ENCODE measurements around the gene LGI1. TPM values are rescaled to one million over a fixed set of nuclear protein-coding genes. Genes with fewer than 3 reads are reported as not detected.

Gene LGI1
- total and polyA plus RNA-seq, 2 donors = 1.8 to 11.2 TPM

DNA sequence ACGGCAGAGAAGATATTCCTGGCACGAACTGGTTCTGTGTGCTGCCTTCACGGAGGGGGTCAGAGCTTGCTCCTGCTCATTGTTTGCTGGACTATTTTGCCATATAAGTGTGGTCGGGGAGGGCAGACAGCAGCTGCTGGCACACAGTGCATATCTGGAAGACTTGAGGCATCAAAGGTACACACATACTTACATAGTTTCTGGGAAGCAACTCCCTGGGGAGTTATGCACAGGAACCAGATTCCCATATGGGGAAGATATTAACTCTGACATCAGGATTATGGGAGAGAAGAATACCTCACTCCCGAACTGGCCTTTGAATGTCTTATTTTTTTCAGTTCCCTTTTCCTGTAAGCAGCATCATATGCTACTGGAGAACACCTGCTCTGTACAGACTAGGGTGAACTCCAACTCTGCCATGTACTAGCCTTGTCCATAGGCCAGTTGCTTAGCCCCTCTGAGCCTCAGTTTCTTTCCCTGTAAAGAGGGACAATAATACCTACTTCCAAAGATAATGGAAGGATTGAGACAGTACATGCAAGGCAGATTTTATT, 41.5 kb downstream of the LGI1 start:
- DNase-seq (ENCODE audit: extremely low spot score) = no peak
- Histone ChIP-seq H3K4me3 (ENCODE audit: low read depth, low read length) (no peak overlapping the region), H3K4me1 (ENCODE audit: insufficient read depth) (no peaks in the 10 kb centered on the region), H3K36me3 (ENCODE audit: insufficient read depth) (no peaks in the 10 kb centered on the region), H3K27ac (ENCODE audit: low read depth) (no peak overlapping the region)
- 32% methylated on average over 5 of the region's 5 CpGs for WGBS

DNA sequence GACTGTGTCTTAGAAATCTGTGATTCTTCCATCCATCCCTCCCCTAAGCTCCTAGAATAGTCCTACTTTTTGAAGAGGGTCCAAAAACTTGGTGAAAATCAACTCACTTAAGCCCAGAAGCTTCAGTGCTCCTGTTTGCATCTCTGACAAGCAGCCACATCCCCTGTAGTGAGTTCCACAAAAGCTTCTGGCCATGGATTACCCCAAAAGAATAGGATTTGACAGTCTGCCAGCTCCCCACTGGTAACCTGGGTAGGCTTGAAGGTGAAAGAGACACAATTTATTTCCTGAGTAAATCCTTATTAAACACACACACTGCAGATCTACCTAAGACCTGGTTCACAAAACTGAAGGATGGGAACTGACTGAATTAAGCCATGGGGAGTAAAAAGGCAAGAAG, 46.5 kb downstream of the LGI1 start:
- Histone ChIP-seq H3K36me3 (ENCODE audit: insufficient read depth) (no peaks in the 10 kb centered on the region), H3K27ac (ENCODE audit: low read depth) (no peak overlapping the region), H3K4me3 (ENCODE audit: low read depth, low read length) (no peak overlapping the region), H3K4me1 (ENCODE audit: insufficient read depth) (no peaks in the 10 kb centered on the region)
- no peak for DNase-seq (ENCODE audit: extremely low spot score)

DNA sequence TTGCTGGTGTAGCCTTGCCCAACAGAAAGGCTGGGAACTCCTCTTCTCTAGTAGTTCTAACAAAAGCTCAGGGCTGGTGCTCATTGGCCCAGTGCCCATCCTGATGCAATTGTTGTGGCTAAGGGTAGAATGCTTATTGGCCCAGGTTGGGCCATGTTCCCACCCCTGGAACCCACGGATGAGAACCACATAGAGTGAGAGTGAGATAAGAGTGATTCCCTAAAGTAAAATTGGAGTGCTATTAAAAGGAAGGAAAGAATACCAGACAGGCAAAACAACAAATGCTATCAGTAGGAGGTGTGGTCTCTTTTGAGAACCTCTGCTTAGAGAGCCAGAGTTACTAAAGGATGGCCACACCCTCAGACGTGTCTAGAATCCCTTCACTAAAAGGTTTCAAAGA, 49.2 kb downstream of the LGI1 start:
- Histone ChIP-seq H3K27ac (ENCODE audit: low read depth) (no peak overlapping the region), H3K4me1 (ENCODE audit: insufficient read depth) (no peaks in the 10 kb centered on the region), H3K4me3 (ENCODE audit: low read depth, low read length) (no peak overlapping the region), H3K36me3 (ENCODE audit: insufficient read depth) (no peaks in the 10 kb centered on the region)
- 28% methylated on average over 2 of the region's 2 CpGs for WGBS
- DNase-seq (ENCODE audit: extremely low spot score) = no peak

DNA sequence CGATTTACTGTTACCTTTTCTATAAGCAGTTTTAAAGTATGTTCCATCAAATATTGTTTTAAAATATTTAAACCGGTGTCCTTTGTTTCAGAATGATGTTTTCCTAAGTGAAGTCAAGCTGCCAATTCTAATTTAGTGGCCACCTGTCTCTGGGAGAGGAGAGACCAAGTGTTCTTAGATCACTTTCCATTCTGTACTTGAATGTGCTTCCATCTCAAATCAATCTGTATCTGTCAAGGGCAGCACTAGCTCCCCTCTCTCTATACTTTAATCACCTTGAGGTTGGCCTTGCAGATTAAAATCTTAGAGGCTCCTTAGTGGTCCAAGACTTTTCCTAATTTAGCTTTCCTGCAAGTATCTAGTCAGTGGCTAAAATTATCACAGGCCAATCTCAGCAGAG, 49.6 kb downstream of the LGI1 start:
- Histone ChIP-seq H3K4me1 (ENCODE audit: insufficient read depth) (no peaks in the 10 kb centered on the region), H3K27ac (ENCODE audit: low read depth) (no peak overlapping the region), H3K4me3 (ENCODE audit: low read depth, low read length) (no peak overlapping the region), H3K36me3 (ENCODE audit: insufficient read depth) (no peaks in the 10 kb centered on the region)
- no peak for DNase-seq (ENCODE audit: extremely low spot score)
- WGBS = 93% methylated on average over 2 of the region's 2 CpGs

DNA sequence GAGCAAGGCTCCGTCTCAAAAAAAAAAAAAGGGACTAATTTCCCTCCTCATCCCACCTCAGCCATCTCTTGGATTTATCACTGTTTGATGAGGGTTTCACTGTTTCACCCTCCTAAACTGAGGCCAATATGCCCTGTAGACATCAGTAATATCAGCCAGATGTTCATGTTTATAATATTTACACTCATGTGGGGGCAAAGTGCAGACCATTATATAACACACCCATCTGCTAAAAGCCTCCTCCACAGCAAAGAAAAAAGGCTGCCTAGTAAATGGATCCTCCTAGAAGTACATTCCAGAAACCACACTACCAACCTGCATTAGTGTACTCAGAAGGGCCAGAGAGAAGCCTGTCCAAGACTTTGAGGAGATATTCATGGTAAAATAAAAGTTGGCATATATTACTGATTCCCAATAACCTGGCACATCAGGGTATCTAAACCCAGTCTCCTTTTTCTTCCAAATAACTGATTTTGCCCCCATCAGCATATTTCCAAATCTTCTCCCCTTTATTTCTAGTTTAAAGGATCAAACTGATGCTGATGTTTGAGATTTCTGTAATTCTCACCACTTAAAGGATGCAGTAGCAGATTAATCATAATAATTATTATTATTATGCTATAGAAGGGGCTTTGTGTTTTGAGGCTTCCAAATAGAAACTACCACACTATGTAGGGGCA, 55.1 kb downstream of the LGI1 start:
- WGBS = 67% methylated on average over 1 of the region's 1 CpG

GRCh38 chr10:93813507-93814465, 56.0 kb downstream of the LGI1 start:
- Histone ChIP-seq H3K4me3 (ENCODE audit: low read depth, low read length) (no peak overlapping the region), H3K4me1 (ENCODE audit: insufficient read depth) (no peaks in the 10 kb centered on the region), H3K36me3 (ENCODE audit: insufficient read depth) (no peaks in the 10 kb centered on the region), H3K27ac (ENCODE audit: low read depth) (no peak overlapping the region)
- DNase-seq (ENCODE audit: extremely low spot score) = no peak
- WGBS = 56% methylated on average over 8 of the region's 8 CpGs

More for the DNA sequence above, 55.1 kb downstream of the LGI1 start:
- Histone ChIP-seq H3K27ac (ENCODE audit: low read depth) (no peak overlapping the region), H3K4me1 (ENCODE audit: insufficient read depth) (no peaks in the 10 kb centered on the region), H3K4me3 (ENCODE audit: low read depth, low read length) (no peak overlapping the region), H3K36me3 (ENCODE audit: insufficient read depth) (no peaks in the 10 kb centered on the region)
- no peak for DNase-seq (ENCODE audit: extremely low spot score)

GRCh38 chr10:93815304-93816096, 57.8 kb downstream of the LGI1 start:
- H3K27ac ChIP-seq (ENCODE audit: low read depth) = no peak overlapping the region
- no peaks in the 10 kb centered on the region for H3K36me3 ChIP-seq (ENCODE audit: insufficient read depth)
- no peak for DNase-seq (ENCODE audit: extremely low spot score)
- no peaks in the 10 kb centered on the region for H3K4me1 ChIP-seq (ENCODE audit: insufficient read depth)
- 25% methylated on average over 10 of the region's 10 CpGs for WGBS
- H3K4me3 ChIP-seq (ENCODE audit: low read depth, low read length) = no peak overlapping the region

DNA sequence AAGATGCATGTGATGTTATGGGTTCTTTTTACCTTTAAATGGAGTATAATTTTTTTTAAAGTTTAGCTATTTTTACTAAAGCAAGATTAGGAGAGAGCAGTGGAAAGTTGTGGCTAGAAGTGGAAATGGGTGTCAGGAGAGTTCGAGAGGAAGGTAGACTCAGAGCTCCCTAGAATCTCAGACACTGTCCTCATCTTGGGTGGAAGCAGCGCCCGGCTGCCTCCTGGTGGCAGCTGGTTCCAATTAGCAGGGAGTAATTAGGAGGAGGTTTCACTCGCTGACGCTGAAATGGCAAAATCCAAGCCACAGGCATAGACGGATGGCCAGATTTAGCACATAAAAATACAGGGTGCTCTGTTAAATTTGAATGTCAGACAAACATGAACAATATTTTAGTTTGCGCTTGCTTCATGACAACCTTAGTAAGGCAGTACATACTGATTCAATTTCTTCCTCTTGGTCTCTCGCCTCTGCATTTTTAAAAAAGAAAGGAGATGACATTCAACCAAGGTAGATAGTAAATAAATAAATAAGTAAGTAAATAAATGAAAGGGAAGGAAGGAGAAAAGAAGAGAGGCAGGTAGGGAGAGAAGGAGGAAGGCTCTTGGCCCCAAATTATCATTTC, 58.5 kb downstream of the LGI1 start:
- H3K36me3 ChIP-seq (ENCODE audit: insufficient read depth) = no peaks in the 10 kb centered on the region
- DNase-seq (ENCODE audit: extremely low spot score) = peak; percentile 42
- no peaks in the 10 kb centered on the region for H3K4me1 ChIP-seq (ENCODE audit: insufficient read depth)
- 12% methylated on average over 8 of the region's 8 CpGs for WGBS
- H3K27ac ChIP-seq (ENCODE audit: low read depth) = no peak overlapping the region
- no peak overlapping the region for H3K4me3 ChIP-seq (ENCODE audit: low read depth, low read length)

- H3K36me3 ChIP-seq (ENCODE audit: insufficient read depth) = no peaks in the 10 kb centered on the region
- no peak overlapping the region for H3K27ac ChIP-seq (ENCODE audit: low read depth)
- no peak overlapping the region for H3K4me3 ChIP-seq (ENCODE audit: low read depth, low read length)
- WGBS = 84% methylated on average over 5 of the region's 5 CpGs
- H3K4me1 ChIP-seq (ENCODE audit: insufficient read depth) = no peaks in the 10 kb centered on the region
- no peak for DNase-seq (ENCODE audit: extremely low spot score)
These were observed 60.4 kb downstream of the LGI1 start for GRCh38 chr10:93818086-93818485.

DNA sequence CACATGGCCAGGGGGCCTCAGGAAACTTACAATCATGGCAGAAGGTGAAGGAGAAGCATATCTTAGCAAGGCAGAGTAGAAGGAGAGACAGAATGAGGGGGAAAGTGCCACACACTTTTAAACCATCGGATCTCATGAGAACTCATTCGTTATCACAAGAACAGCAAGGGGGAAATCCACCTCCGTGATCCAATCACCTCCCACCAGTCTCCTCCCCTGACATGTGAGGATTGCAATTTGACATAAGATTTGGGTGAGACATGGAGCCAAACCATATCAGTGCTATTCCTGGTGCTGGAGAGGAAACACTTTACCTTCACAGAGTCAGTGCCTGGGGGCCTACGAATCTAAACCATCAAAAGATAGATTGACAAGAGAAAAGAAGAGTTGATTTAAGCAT, 61.8 kb downstream of the LGI1 start:
- Histone ChIP-seq H3K27ac (ENCODE audit: low read depth) (no peak overlapping the region), H3K36me3 (ENCODE audit: insufficient read depth) (no peaks in the 10 kb centered on the region), H3K4me1 (ENCODE audit: insufficient read depth) (no peaks in the 10 kb centered on the region), H3K4me3 (ENCODE audit: low read depth, low read length) (no peak overlapping the region)
- 80% methylated on average over 4 of the region's 4 CpGs for WGBS
- no peak for DNase-seq (ENCODE audit: extremely low spot score)

- Histone ChIP-seq H3K36me3 (ENCODE audit: insufficient read depth) (no peaks in the 10 kb centered on the region), H3K4me1 (ENCODE audit: insufficient read depth) (no peaks in the 10 kb centered on the region), H3K4me3 (ENCODE audit: low read depth, low read length) (no peak overlapping the region), H3K27ac (ENCODE audit: low read depth) (no peak overlapping the region)
- no peak for DNase-seq (ENCODE audit: extremely low spot score)
- WGBS = 31% methylated on average over 3 of the region's 3 CpGs
These were observed 62.7 kb downstream of the LGI1 start for GRCh38 chr10:93820434-93820833.

- no peak for DNase-seq (ENCODE audit: extremely low spot score)
- no peak overlapping the region for H3K27ac ChIP-seq (ENCODE audit: low read depth)
- no peak overlapping the region for H3K4me3 ChIP-seq (ENCODE audit: low read depth, low read length)
- H3K4me1 ChIP-seq (ENCODE audit: insufficient read depth) = no peaks in the 10 kb centered on the region
- H3K36me3 ChIP-seq (ENCODE audit: insufficient read depth) = no peaks in the 10 kb centered on the region
- 61% methylated on average over 4 of the region's 4 CpGs for WGBS
These were observed 63.5 kb downstream of the LGI1 start for GRCh38 chr10:93821051-93821772.

Data from urinary bladder (tissue), 4 donors.